Activated naive CD8-positive, alpha-beta T cell (primary cell): ENCODE measurements around the gene NEXN.
A peak's percentile ranks its signal among the peaks of the same experiment; 100 is the strongest.

Source experiments
- H3K27ac Mint-ChIP-seq: one replicate; pipeline ENCODE4 v1.8.0; 2021; ENCODE audit warnings: mixed read lengths
- H3K27me3 Mint-ChIP-seq: one replicate; pipeline ENCODE4 v1.8.0; 2021; ENCODE audit warnings: mixed read lengths
- H3K36me3 Mint-ChIP-seq: one replicate; pipeline ENCODE4 v1.8.0; 2021; ENCODE audit warnings: mixed read lengths
- H3K4me1 Mint-ChIP-seq: one replicate; pipeline ENCODE4 v1.8.0; 2021; ENCODE audit warnings: low read depth, mixed read lengths
- H3K4me3 Mint-ChIP-seq: one replicate; pipeline ENCODE4 v1.8.0; 2021; ENCODE audit warnings: mild to moderate bottlenecking, mixed read lengths
- H3K9me3 Mint-ChIP-seq: one replicate; pipeline ENCODE4 v1.8.0; 2021; ENCODE audit warnings: low read depth, mixed read lengths

Gene NEXN

GRCh38 chr1:77929806-77930205 is 41.4 kb downstream of the NEXN start:
- Mint-ChIP-seq H3K27me3 (no peaks in the 10 kb centered on the region), H3K4me1 (peaks cover 7% of the 10 kb centered on the region), H3K36me3 (peaks cover 5% of the 10 kb centered on the region), H3K27ac (no peak overlapping the region), H3K9me3 (no peaks in the 10 kb centered on the region), H3K4me3 (no peak overlapping the region)

- Mint-ChIP-seq H3K9me3 (no peaks in the 10 kb centered on the region), H3K4me3 (no peak overlapping the region), H3K27me3 (no peaks in the 10 kb centered on the region), H3K4me1 (peaks cover 3% of the 10 kb centered on the region), H3K27ac (no peak overlapping the region), H3K36me3 (peaks cover 5% of the 10 kb centered on the region)
Measured at GRCh38 chr1:77938651-77939050, 50.2 kb downstream of the NEXN start.

- peaks cover 9% of the 10 kb centered on the region for H3K36me3 Mint-ChIP-seq
- H3K9me3 Mint-ChIP-seq, result no peaks in the 10 kb centered on the region
- H3K27ac Mint-ChIP-seq, result no peak overlapping the region
- H3K4me3 Mint-ChIP-seq, result no peak overlapping the region
- peaks cover 7% of the 10 kb centered on the region for H3K4me1 Mint-ChIP-seq
- H3K27me3 Mint-ChIP-seq, result no peaks in the 10 kb centered on the region
Measured at GRCh38 chr1:77940921-77941570, 52.6 kb downstream of the NEXN start.

- Mint-ChIP-seq H3K36me3 (peaks cover 9% of the 10 kb centered on the region), H3K9me3 (no peaks in the 10 kb centered on the region), H3K4me1 (peaks cover 13% of the 10 kb centered on the region), H3K27me3 (no peaks in the 10 kb centered on the region), H3K4me3 (no peak overlapping the region), H3K27ac (peak overlapping the region; percentile 50)
Measured at GRCh38 chr1:77942400-77943140, 54.1 kb downstream of the NEXN start.

- Mint-ChIP-seq H3K27ac (peak overlapping the region; percentile 73), H3K36me3 (peaks cover 16% of the 10 kb centered on the region), H3K4me1 (peaks cover 28% of the 10 kb centered on the region), H3K9me3 (no peaks in the 10 kb centered on the region), H3K4me3 (no peak overlapping the region), H3K27me3 (no peaks in the 10 kb centered on the region)
Measured at GRCh38 chr1:77945345-77945744, 56.9 kb downstream of the NEXN start.

GRCh38 chr1:77948841-77949424 is 60.5 kb downstream of the NEXN start:
- Mint-ChIP-seq H3K27me3 (no peaks in the 10 kb centered on the region), H3K9me3 (no peaks in the 10 kb centered on the region), H3K36me3 (peaks cover 20% of the 10 kb centered on the region), H3K27ac (peak overlapping the region; percentile 69), H3K4me1 (peaks cover 43% of the 10 kb centered on the region), H3K4me3 (no peak overlapping the region)

- Mint-ChIP-seq H3K4me1 (peaks cover 39% of the 10 kb centered on the region), H3K27ac (peak overlapping the region; percentile 90), H3K36me3 (peaks cover 16% of the 10 kb centered on the region)
Measured at GRCh38 chr1:77950873-77951272, 62.4 kb downstream of the NEXN start.

GRCh38 chr1:77951328-77951727 is 62.9 kb downstream of the NEXN start:
- Mint-ChIP-seq H3K4me1 (peaks cover 39% of the 10 kb centered on the region), H3K36me3 (peaks cover 16% of the 10 kb centered on the region), H3K4me3 (peak overlapping the region; percentile 60), H3K27ac (peak overlapping the region; percentile 90), H3K27me3 (no peaks in the 10 kb centered on the region), H3K9me3 (no peaks in the 10 kb centered on the region)

More at GRCh38 chr1:77950873-77951272, 62.4 kb downstream of the NEXN start:
- no peaks in the 10 kb centered on the region for H3K9me3 Mint-ChIP-seq
- H3K27me3 Mint-ChIP-seq, result no peaks in the 10 kb centered on the region
- H3K4me3 Mint-ChIP-seq, result peak overlapping the region; percentile 60

- Mint-ChIP-seq H3K36me3 (peaks cover 10% of the 10 kb centered on the region), H3K4me1 (peaks cover 26% of the 10 kb centered on the region), H3K27me3 (no peaks in the 10 kb centered on the region), H3K4me3 (no peak overlapping the region), H3K9me3 (no peaks in the 10 kb centered on the region), H3K27ac (no peak overlapping the region)
Measured at GRCh38 chr1:77953907-77954306, 65.5 kb downstream of the NEXN start.

- no peaks in the 10 kb centered on the region for H3K27me3 Mint-ChIP-seq
- peaks cover 25% of the 10 kb centered on the region for H3K4me1 Mint-ChIP-seq
- H3K9me3 Mint-ChIP-seq, result no peaks in the 10 kb centered on the region
- H3K36me3 Mint-ChIP-seq, result peaks cover 10% of the 10 kb centered on the region
- H3K4me3 Mint-ChIP-seq, result no peak overlapping the region
- peak overlapping the region; percentile 22 for H3K27ac Mint-ChIP-seq
Measured at GRCh38 chr1:77954521-77954920, 66.1 kb downstream of the NEXN start.

GRCh38 chr1:77955709-77956108 is 67.3 kb downstream of the NEXN start:
- Mint-ChIP-seq H3K4me1 (peaks cover 27% of the 10 kb centered on the region), H3K4me3 (no peak overlapping the region), H3K9me3 (no peaks in the 10 kb centered on the region), H3K27me3 (no peaks in the 10 kb centered on the region), H3K36me3 (peaks cover 7% of the 10 kb centered on the region), H3K27ac (no peak overlapping the region)

- H3K27me3 Mint-ChIP-seq, result no peaks in the 10 kb centered on the region
- H3K27ac Mint-ChIP-seq, result no peak overlapping the region
Measured at GRCh38 chr1:77956464-77956863, 68.0 kb downstream of the NEXN start.

GRCh38 chr1:77958391-77958790 is 70.0 kb downstream of the NEXN start:
- peaks cover 29% of the 10 kb centered on the region for H3K4me1 Mint-ChIP-seq
- peaks cover 6% of the 10 kb centered on the region for H3K36me3 Mint-ChIP-seq
- H3K27me3 Mint-ChIP-seq, result no peaks in the 10 kb centered on the region
- H3K27ac Mint-ChIP-seq, result peak overlapping the region; percentile 30
- H3K4me3 Mint-ChIP-seq, result no peak overlapping the region
- no peaks in the 10 kb centered on the region for H3K9me3 Mint-ChIP-seq

More at GRCh38 chr1:77956464-77956863, 68.0 kb downstream of the NEXN start:
- peaks cover 4% of the 10 kb centered on the region for H3K36me3 Mint-ChIP-seq
- H3K9me3 Mint-ChIP-seq, result no peaks in the 10 kb centered on the region
- H3K4me1 Mint-ChIP-seq, result peaks cover 27% of the 10 kb centered on the region
- no peak overlapping the region for H3K4me3 Mint-ChIP-seq

- Mint-ChIP-seq H3K27me3 (no peaks in the 10 kb centered on the region), H3K9me3 (no peaks in the 10 kb centered on the region), H3K4me1 (peaks cover 30% of the 10 kb centered on the region), H3K36me3 (peaks cover 6% of the 10 kb centered on the region), H3K27ac (peak overlapping the region; percentile 30), H3K4me3 (no peak overlapping the region)
Measured at GRCh38 chr1:77958850-77959249, 70.4 kb downstream of the NEXN start.

GRCh38 chr1:77961392-77961791 is 73.0 kb downstream of the NEXN start:
- Mint-ChIP-seq H3K4me1 (peaks cover 35% of the 10 kb centered on the region), H3K27me3 (no peaks in the 10 kb centered on the region), H3K36me3 (peaks cover 12% of the 10 kb centered on the region), H3K9me3 (no peaks in the 10 kb centered on the region), H3K27ac (peak overlapping the region; percentile 52), H3K4me3 (no peak overlapping the region)
